IMR-90 (cell line): ENCODE data around the gene ALG8. TPM values are rescaled to one million over a fixed set of nuclear protein-coding genes. Genes with fewer than 3 reads are reported as not detected.

Source experiments
- ATAC-seq: fragments of 200-7000 bp; cut with Tn5 transposase; 2 replicates; pipeline ENCODE4 v1.9.1; 2020; ENCODE audit warnings: low read depth, mild to moderate bottlenecking, moderate library complexity
- BruUV-seq: library from RNA; stranded (reverse); fragments of 400-500 nt; replicated peaks from 2 replicates; lab custom pipeline; 2021; lab: Mats Ljungman, UMichigan
- CTCF ChIA-PET: fragments of 300-600 bp; formaldehyde crosslinking; extraction: SDS; loops from one replicate; lab custom pipeline; 2021; ENCODE audit warnings: antibody characterized with exemption; lab: Yijun Ruan, JAX
- POLR2A ChIA-PET: fragments of 300-600 bp; sonication (Branson Sonifier 250); formaldehyde crosslinking; loops from one replicate; lab custom pipeline; 2022; ENCODE audit warnings: antibody characterized with exemption; ENCODE audit not compliant: unreplicated experiment; lab: Charles Lee
- DNase-seq: peaks from one replicate; pipeline ENCODE4 v3.0.0; 2013
- H2AFZ ChIP-seq: replicated peaks from 2 replicates; pipeline ENCODE3; 2013; ENCODE audit warnings: low read length, mild to moderate bottlenecking; ENCODE audit not compliant: poor library complexity
- H2AK5ac ChIP-seq: 2 replicates; pipeline ENCODE4 v1.6.1; 2013; ENCODE audit warnings: low read depth, low read length, inconsistent platforms
- H2AK9ac ChIP-seq: replicated peaks from 2 replicates; pipeline ENCODE3; 2013; ENCODE audit warnings: mild to moderate bottlenecking, low read depth, low read length, moderate library complexity; ENCODE audit not compliant: poor library complexity
- H2BK120ac ChIP-seq: 2 replicates; pipeline ENCODE4 v1.6.1; 2013; ENCODE audit warnings: low read depth, low read length, inconsistent platforms
- H2BK15ac ChIP-seq: 3 replicates; pipeline ENCODE4 v1.6.1; 2013; ENCODE audit warnings: low read depth, low read length, inconsistent platforms
- H2BK20ac ChIP-seq: 2 replicates; pipeline ENCODE4 v1.6.1; 2013; ENCODE audit warnings: low read depth, mild to moderate bottlenecking, inconsistent platforms, low read length, moderate library complexity
- H2BK5ac ChIP-seq: 2 replicates; pipeline ENCODE4 v1.6.1; 2013; ENCODE audit warnings: mild to moderate bottlenecking, low read depth, low read length, inconsistent platforms; ENCODE audit not compliant: poor library complexity, severe bottlenecking
- H3K14ac ChIP-seq: replicated peaks from 2 replicates; pipeline ENCODE4 v1.6.1; 2013; ENCODE audit warnings: low read depth, low read length, inconsistent platforms
- H3K18ac ChIP-seq: 2 replicates; pipeline ENCODE4 v1.6.1; 2013; ENCODE audit warnings: low read depth, low read length, control low read depth
- H3K23ac ChIP-seq: 2 replicates; pipeline ENCODE4 v1.6.1; 2013; ENCODE audit warnings: low read depth, low read length, inconsistent platforms
- H3K27ac ChIP-seq: 2 replicates; pipeline ENCODE4 v1.5.1; 2013; ENCODE audit warnings: mild to moderate bottlenecking, control low read depth, low read length; ENCODE audit not compliant: insufficient read depth
- H3K27me3 ChIP-seq: 2 replicates; pipeline ENCODE4 v1.6.1; 2013; ENCODE audit warnings: low read length; ENCODE audit not compliant: control insufficient read depth, insufficient read depth
- H3K36me3 ChIP-seq: 2 replicates; pipeline ENCODE4 v1.6.1; 2013; ENCODE audit warnings: low read length, mixed read lengths; ENCODE audit not compliant: control insufficient read depth, insufficient read depth
- H3K4ac ChIP-seq: 2 replicates; pipeline ENCODE4 v1.6.1; 2013; ENCODE audit warnings: low read depth, low read length, inconsistent platforms
- H3K4me1 ChIP-seq: 2 replicates; pipeline ENCODE4 v1.6.1; 2013; ENCODE audit warnings: low read length, mixed read lengths; ENCODE audit not compliant: control insufficient read depth, insufficient read depth
- H3K4me2 ChIP-seq: 2 replicates; pipeline ENCODE4 v1.6.1; 2013; ENCODE audit warnings: low read depth, mild to moderate bottlenecking, control low read depth, low read length, moderate library complexity
- H3K4me3 ChIP-seq: 2 replicates; pipeline ENCODE4 v1.5.1; 2013; ENCODE audit warnings: low read depth, mild to moderate bottlenecking, control low read depth, low read length, moderate library complexity; ENCODE audit not compliant: insufficient read depth
- H3K56ac ChIP-seq: 2 replicates; pipeline ENCODE4 v1.6.1; 2013; ENCODE audit warnings: low read length, inconsistent platforms; ENCODE audit not compliant: insufficient read depth; ENCODE audit errors: extremely low read depth
- H3K79me1 ChIP-seq, 2 experiments: 2 replicates each; pipeline ENCODE4 v1.6.1; 2013; ENCODE audit warnings: low read length in 2 of 2, inconsistent platforms in 1 of 2, low read depth in 1 of 2
- H3K9ac ChIP-seq: 2 replicates; pipeline ENCODE4 v1.6.1; 2013; ENCODE audit warnings: low read depth, low read length, control low read depth
- H3K9me1 ChIP-seq: 2 replicates; pipeline ENCODE4 v1.6.1; 2013; ENCODE audit warnings: low read length, inconsistent platforms; ENCODE audit not compliant: insufficient read depth
- H3K9me3 ChIP-seq: 2 replicates; pipeline ENCODE4 v1.6.1; 2013; ENCODE audit warnings: low read length; ENCODE audit not compliant: control insufficient read depth, insufficient read depth
- H4K20me1 ChIP-seq: 2 replicates; pipeline ENCODE4 v1.6.1; 2013; ENCODE audit warnings: low read length, inconsistent platforms; ENCODE audit not compliant: insufficient read depth
- H4K5ac ChIP-seq: 2 replicates; pipeline ENCODE4 v1.6.1; 2013; ENCODE audit warnings: mild to moderate bottlenecking, low read depth, low read length, control low read depth
- H4K8ac ChIP-seq, 2 experiments: 2 replicates each; pipeline ENCODE4 v1.6.1; 2013; ENCODE audit warnings: low read depth in 2 of 2, low read length in 2 of 2, control low read depth in 1 of 2, inconsistent platforms in 1 of 2
- H4K91ac ChIP-seq: 2 replicates; pipeline ENCODE4 v1.6.1; 2013; ENCODE audit warnings: low read depth, low read length, inconsistent platforms; ENCODE audit not compliant: insufficient read depth
- NFE2L2 ChIP-seq: fragments of 150-350 bp; IDR thresholded peaks from 2 replicates; pipeline ENCODE4 v1.6.1; 2016; ENCODE audit warnings: low read depth, mild to moderate bottlenecking, low read length
- WGBS, 2 experiments: methylation state at CpG; one replicate each; pipeline versions ENCODE4 v1.1.5 to v1.1.7; 2013; ENCODE audit warnings: missing lambda C conversion rate in 2 of 2; ENCODE audit not compliant: insufficient read length in 1 of 2; ENCODE audit errors: extremely low coverage in 2 of 2; 5-methylcytosine and 5-hydroxymethylcytosine counted together
- dilution Hi-C: fragments of 300-500 bp; cut with HindIII; formaldehyde crosslinking; loops from one replicate; pipeline ENCODE4 v1.14.3; 2018; ENCODE audit warnings: low sequenced_read_pairs; ENCODE audit not compliant: unreplicated experiment
- in situ Hi-C: fragments of 300-500 bp; cut with MboI; formaldehyde crosslinking; loops from 3 replicates; pipeline ENCODE4 v1.14.3; 2019; ENCODE audit warnings: low sequenced_read_pairs, inconsistent platforms, mixed read lengths
- intact Hi-C: fragments of 100-400 bp; cut with micrococcal nuclease; formaldehyde crosslinking; loops from 2 replicates; pipeline ENCODE4 v1.10.0; 2022
- polyA plus RNA-seq, 3 experiments: library from polyadenylated mRNA; depleted of rRNA; stranded (reverse); fragments of >200 nt; gene quantifications; 2 replicates each; pipeline ENCODE4 v1.2.3, GENCODE V29; 2012; ENCODE audit warnings: low replicate concordance in 1 of 3
- total RNA-seq: library from RNA; depleted of rRNA; stranded (reverse); fragments of >200 nt; gene quantifications from 2 replicates; pipeline ENCODE4 v1.2.3, GENCODE V29; 2012

Gene ALG8
- total and polyA plus RNA-seq, 2 of the 4 experiments (the other 2 are of a cell fraction) = 27.8 to 31.8 TPM

- Histone ChIP-seq H4K91ac (peak overlapping the region; percentile 74), H3K56ac (no peak overlapping the region), H4K5ac (peak overlapping the region; percentile 32; the same call in 1 of the 2 replicates), H2BK20ac (peak overlapping the region; percentile 81; the same call in 1 of the 2 replicates), H2AK9ac (peak overlapping the region; percentile 78), H3K79me1 (peaks cover 0 to 20% of the 10 kb centered on the region in 2 experiments; a peak in 2 of 4 replicates), H3K4ac (peak overlapping the region; percentile 82), H3K14ac (peak overlapping the region; percentile 52; the same call in 1 of the 2 replicates), H3K23ac (no peak overlapping the region), H3K27me3 (no peaks in the 10 kb centered on the region), H2AFZ (peak overlapping the region; percentile 72), H2BK5ac (no peak overlapping the region), H2AK5ac (peak overlapping the region; percentile 70; the same call in 1 of the 2 replicates), H3K27ac (no peak overlapping the region), H3K18ac (peak overlapping the region; percentile 63; the same call in 1 of the 2 replicates), H3K4me1 (peaks cover 20% of the 10 kb centered on the region), H3K9me1 (peaks cover 26% of the 10 kb centered on the region), H3K4me3 (no peak overlapping the region), H4K20me1 (no peaks in the 10 kb centered on the region), H4K8ac (peak overlapping the region in 1 of 2 experiments; percentile 40; a peak in 2 of 4 replicates), H3K9ac (no peak overlapping the region), H2BK120ac (peak overlapping the region; percentile 80), H2BK15ac (peak overlapping the region; percentile 48; the same call in 1 of the 3 replicates), H3K4me2 (no peak overlapping the region), H3K9me3 (no peaks in the 10 kb centered on the region), H3K36me3 (peaks cover 7% of the 10 kb centered on the region; the same call in 1 of the 2 replicates)
- 90% methylated on average over 3 of the region's 6 CpGs; no CpG with 5 or more reads in 1 of the 2 experiments for WGBS, 2 experiments
- ATAC-seq (no peak), DNase-seq (no peak)
- CTCF ChIA-PET = no interaction called here
- dilution Hi-C loops (no loop called here), in situ Hi-C loops (no loop called here), intact Hi-C loops (no loop called here)
- POLR2A ChIA-PET = no interaction called here
- BruUV-seq = no TSS peak
- no peak for TF ChIP-seq NFE2L2
Measured at GRCh38 chr11:78166855-78167469, 27.5 kb upstream of the ALG8 start.
